ENCODE measurements around the gene ZNF432.
"Not testable (repeated sequence)": the region's sequence is repeated elsewhere in the genome, so short reads cannot be mapped to it uniquely, and the experiment has no call there.

Gene ZNF432

GRCh38 chr19:52039169-52039568 lies 9.5 kb downstream of the ZNF432 start:
- Histone ChIP-seq H3K36me3 (ENCODE audit: insufficient read depth, low read length) (peaks cover 77% of the 10 kb centered on the region), H3K9me3 (ENCODE audit: low read length) (peaks cover 43% of the 10 kb centered on the region), H3K27me3 (ENCODE audit: control insufficient read depth in 1 of 2, insufficient read depth in 2 of 2, low read length in 2 of 2) (no peaks in the 10 kb centered on the region), H3K27ac (ENCODE audit: low read depth, low read length) (no peak overlapping the region), H3K4me3 (ENCODE audit: low read depth in 1 of 2, low read length in 2 of 2) (no peak overlapping the region), H3K4me1 (ENCODE audit: insufficient read depth, low read length) (no peaks in the 10 kb centered on the region), H3K9ac (ENCODE audit: low read length) (no peak overlapping the region)

DNA sequence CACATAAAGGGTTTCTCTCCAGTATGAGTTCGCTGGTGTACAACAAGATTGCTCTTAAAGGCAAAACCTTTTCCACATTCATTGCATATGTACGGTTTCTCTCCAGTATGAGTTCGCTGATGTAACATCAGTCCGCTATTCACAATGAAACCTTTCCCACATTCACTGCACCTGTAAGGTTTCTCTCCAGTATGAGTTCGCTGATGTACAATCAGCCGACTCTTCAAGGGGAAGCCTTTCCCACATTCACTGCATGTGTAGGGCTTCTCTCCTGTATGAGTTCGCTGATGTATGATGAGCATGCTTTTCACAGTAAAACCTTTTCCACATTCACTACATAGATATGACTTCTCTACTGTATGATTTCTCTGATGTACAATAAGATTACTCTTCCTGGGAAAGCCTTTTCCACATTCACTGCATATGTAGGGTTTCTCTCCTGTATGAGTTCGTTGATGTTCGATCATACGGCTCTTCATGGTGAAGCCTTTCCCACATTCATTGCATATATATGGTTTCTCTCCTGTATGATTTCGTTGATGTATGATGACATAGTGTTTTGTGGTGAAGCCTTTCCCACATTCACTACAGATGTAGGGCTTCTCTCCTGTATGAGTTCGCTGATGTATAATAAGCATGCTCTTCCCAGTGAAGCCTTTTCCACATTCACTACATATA lies 14.4 kb downstream of the ZNF432 start:
- Histone ChIP-seq H3K9me3 (ENCODE audit: low read length) (peaks cover 67% of the 10 kb centered on the region), H3K4me1 (ENCODE audit: insufficient read depth, low read length) (no peaks in the 10 kb centered on the region), H3K4me3 (ENCODE audit: low read depth in 1 of 2, low read length in 2 of 2) (peak overlapping the region; percentile 14 to 42), H3K9ac (ENCODE audit: low read length) (no peak overlapping the region), H3K36me3 (ENCODE audit: insufficient read depth, low read length) (peaks cover 55% of the 10 kb centered on the region), H3K27ac (ENCODE audit: low read depth, low read length) (no peak overlapping the region), H3K27me3 (ENCODE audit: control insufficient read depth in 1 of 2, insufficient read depth in 2 of 2, low read length in 2 of 2) (no peaks in the 10 kb centered on the region)

DNA sequence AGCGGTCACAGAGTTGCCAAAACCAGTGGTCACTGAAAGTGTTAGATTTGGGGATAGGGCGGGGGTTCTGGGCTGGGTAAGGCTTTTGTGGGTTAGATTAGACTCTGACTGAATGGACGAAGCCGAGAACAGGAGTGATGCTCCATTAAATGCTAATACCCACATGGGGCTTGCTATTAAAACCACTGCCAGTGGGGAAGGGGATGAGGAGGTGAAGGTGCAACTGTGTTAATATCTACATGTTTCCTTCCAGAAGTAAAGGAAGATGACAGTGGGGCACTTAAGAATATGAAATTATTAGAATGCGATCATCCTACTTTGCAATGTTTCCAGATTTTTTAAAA lies 19.9 kb downstream of the ZNF432 start:
- Histone ChIP-seq H3K4me3 (ENCODE audit: low read depth in 1 of 2, low read length in 2 of 2) (peak overlapping the region; percentile 83 to 85), H3K9me3 (ENCODE audit: low read length) (peaks cover 29% of the 10 kb centered on the region)

GRCh38 chr19:52028027-52028779 lies 20.4 kb downstream of the ZNF432 start, which contains the start of gene ZNF614:
Gene ZNF614, minus strand, starts transcription at chr19:52028379. Its CDS starts 2,634 bp downstream, at chr19:52025745.
- Histone ChIP-seq H3K9ac (ENCODE audit: low read length) (peak within 1 kb of the TSS; percentile 79), H3K27me3 (ENCODE audit: control insufficient read depth in 1 of 2, insufficient read depth in 2 of 2, low read length in 2 of 2) (no peaks in the 10 kb centered on the region), H3K4me3 (ENCODE audit: low read depth in 1 of 2, low read length in 2 of 2) (peak within 1 kb of the TSS; percentile 83 to 85), H3K9me3 (ENCODE audit: low read length) (peaks cover 27% of the 10 kb centered on the region), H3K27ac (ENCODE audit: low read depth, low read length) (peak within 1 kb of the TSS; percentile 43), H3K36me3 (ENCODE audit: insufficient read depth, low read length) (peaks cover 24% of the 10 kb centered on the region), H3K4me1 (ENCODE audit: insufficient read depth, low read length) (peaks cover 6% of the 10 kb centered on the region)

More for the DNA sequence above, 19.9 kb downstream of the ZNF432 start:
- H3K9ac ChIP-seq (ENCODE audit: low read length), result peak overlapping the region; percentile 79
- no peaks in the 10 kb centered on the region for H3K27me3 ChIP-seq (ENCODE audit: control insufficient read depth in 1 of 2, insufficient read depth in 2 of 2, low read length in 2 of 2)
- H3K36me3 ChIP-seq (ENCODE audit: insufficient read depth, low read length), result peaks cover 21% of the 10 kb centered on the region
- peak overlapping the region; percentile 43 for H3K27ac ChIP-seq (ENCODE audit: low read depth, low read length)
- peaks cover 6% of the 10 kb centered on the region for H3K4me1 ChIP-seq (ENCODE audit: insufficient read depth, low read length)

DNA sequence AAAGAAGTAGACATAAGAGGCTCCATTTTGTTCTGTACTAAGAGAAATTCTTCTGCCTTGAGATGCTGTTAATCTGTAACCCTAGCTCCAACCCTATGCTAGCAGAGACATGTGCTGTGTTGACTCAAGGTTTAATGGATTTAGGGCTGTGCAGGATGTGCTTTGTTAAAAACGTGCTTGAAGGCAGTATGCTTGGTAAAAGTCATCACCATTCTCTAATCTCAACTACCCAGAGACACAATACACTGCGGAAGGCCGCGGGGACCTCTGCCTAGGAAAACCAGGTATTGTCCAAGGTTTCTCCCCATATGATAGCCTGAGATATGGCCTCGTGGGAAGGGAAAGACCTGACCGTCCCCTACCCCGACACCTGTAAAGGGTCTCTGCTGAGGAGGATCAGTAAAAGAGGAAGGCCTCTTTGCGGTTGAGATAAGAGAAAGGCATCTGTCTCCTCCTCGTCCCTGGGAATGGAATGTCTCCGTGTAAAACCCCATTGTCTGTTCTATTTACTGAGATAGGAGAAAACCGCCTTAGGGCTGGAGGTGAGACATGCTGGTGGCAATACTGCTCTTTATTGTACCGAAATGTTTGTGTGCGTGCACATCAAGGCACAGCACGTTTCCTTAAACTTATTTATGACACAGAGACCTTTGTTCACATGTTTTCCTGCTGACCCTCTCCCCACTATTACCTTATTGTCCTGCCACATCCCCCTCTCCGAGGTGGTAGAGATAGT lies 22.2 kb downstream of the ZNF432 start:
- H3K27me3 ChIP-seq (ENCODE audit: control insufficient read depth in 1 of 2, insufficient read depth in 2 of 2, low read length in 2 of 2); H3K9ac ChIP-seq (ENCODE audit: low read length); H3K27ac ChIP-seq (ENCODE audit: low read depth, low read length); H3K4me3 ChIP-seq (ENCODE audit: low read depth in 1 of 2, low read length in 2 of 2); H3K4me1 ChIP-seq (ENCODE audit: insufficient read depth, low read length): not testable (repeated sequence)
- Histone ChIP-seq H3K9me3 (ENCODE audit: low read length) (peaks cover 15% of the 10 kb centered on the region), H3K36me3 (ENCODE audit: insufficient read depth, low read length) (peaks cover 31% of the 10 kb centered on the region)

DNA sequence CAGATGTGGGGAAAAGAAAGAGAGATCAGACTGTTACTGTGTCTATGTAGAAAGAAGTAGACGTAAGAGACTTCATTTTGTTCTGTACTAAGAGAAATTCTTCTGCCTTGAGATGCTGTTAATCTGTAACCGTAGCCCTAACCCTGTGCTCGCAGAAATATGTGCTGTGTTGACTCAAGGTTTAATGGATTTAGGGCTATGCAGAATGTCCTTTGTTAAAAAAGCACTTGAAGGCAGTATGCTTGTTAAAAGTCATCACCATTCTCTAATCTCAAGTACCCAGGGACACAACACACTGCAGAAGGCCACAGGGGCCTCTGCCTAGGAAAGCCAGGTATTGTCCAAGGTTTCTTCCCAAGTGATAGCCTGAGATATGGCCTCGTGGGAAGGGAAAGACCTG lies 24.2 kb downstream of the ZNF432 start:
- H3K27me3 ChIP-seq (ENCODE audit: control insufficient read depth in 1 of 2, insufficient read depth in 2 of 2, low read length in 2 of 2); H3K4me3 ChIP-seq (ENCODE audit: low read depth in 1 of 2, low read length in 2 of 2); H3K27ac ChIP-seq (ENCODE audit: low read depth, low read length); H3K9ac ChIP-seq (ENCODE audit: low read length); H3K4me1 ChIP-seq (ENCODE audit: insufficient read depth, low read length): not testable (repeated sequence)
- peaks cover 48% of the 10 kb centered on the region for H3K36me3 ChIP-seq (ENCODE audit: insufficient read depth, low read length)
- H3K9me3 ChIP-seq (ENCODE audit: low read length), result peaks cover 27% of the 10 kb centered on the region

DNA sequence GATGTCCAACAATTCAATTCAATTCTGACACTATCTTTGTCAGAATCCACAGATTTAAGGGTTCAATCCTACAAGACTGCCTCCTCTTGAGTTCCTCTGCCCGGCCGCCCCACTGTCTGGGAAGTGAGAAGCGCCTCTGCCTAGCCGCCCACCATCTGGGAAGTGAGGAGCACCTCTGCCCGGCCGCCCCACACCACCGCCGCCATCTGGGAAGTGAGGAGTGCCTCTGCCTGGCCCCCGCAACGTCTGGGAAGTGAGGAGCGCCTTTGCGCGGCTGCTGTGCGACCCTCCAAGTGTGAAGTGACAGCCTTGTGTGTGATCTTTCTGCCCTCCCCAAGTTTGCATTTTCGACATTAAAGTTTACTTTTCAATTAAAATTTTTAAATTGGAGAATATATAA lies 26.4 kb downstream of the ZNF432 start:
- Histone ChIP-seq H3K4me3 (ENCODE audit: low read depth in 1 of 2, low read length in 2 of 2) (no peak overlapping the region), H3K27ac (ENCODE audit: low read depth, low read length) (no peak overlapping the region), H3K4me1 (ENCODE audit: insufficient read depth, low read length) (peaks cover 4% of the 10 kb centered on the region), H3K27me3 (ENCODE audit: control insufficient read depth in 1 of 2, insufficient read depth in 2 of 2, low read length in 2 of 2) (no peaks in the 10 kb centered on the region), H3K36me3 (ENCODE audit: insufficient read depth, low read length) (peaks cover 58% of the 10 kb centered on the region), H3K9me3 (ENCODE audit: low read length) (peaks cover 34% of the 10 kb centered on the region), H3K9ac (ENCODE audit: low read length) (no peak overlapping the region)

GRCh38 chr19:52020506-52020905 lies 28.1 kb downstream of the ZNF432 start:
- Histone ChIP-seq H3K27me3 (ENCODE audit: control insufficient read depth in 1 of 2, insufficient read depth in 2 of 2, low read length in 2 of 2) (no peaks in the 10 kb centered on the region), H3K9ac (ENCODE audit: low read length) (no peak overlapping the region), H3K4me1 (ENCODE audit: insufficient read depth, low read length) (no peaks in the 10 kb centered on the region), H3K4me3 (ENCODE audit: low read depth in 1 of 2, low read length in 2 of 2) (no peak overlapping the region), H3K36me3 (ENCODE audit: insufficient read depth, low read length) (peaks cover 71% of the 10 kb centered on the region), H3K27ac (ENCODE audit: low read depth, low read length) (no peak overlapping the region), H3K9me3 (ENCODE audit: low read length) (peaks cover 45% of the 10 kb centered on the region)

GRCh38 chr19:52010674-52011073 lies 38.0 kb downstream of the ZNF432 start:
- Histone ChIP-seq H3K4me3 (ENCODE audit: low read depth in 1 of 2, low read length in 2 of 2) (no peak overlapping the region), H3K27me3 (ENCODE audit: control insufficient read depth in 1 of 2, insufficient read depth in 2 of 2, low read length in 2 of 2) (no peaks in the 10 kb centered on the region), H3K36me3 (ENCODE audit: insufficient read depth, low read length) (peaks cover 8% of the 10 kb centered on the region), H3K4me1 (ENCODE audit: insufficient read depth, low read length) (peaks cover 4% of the 10 kb centered on the region), H3K9ac (ENCODE audit: low read length) (no peak overlapping the region), H3K27ac (ENCODE audit: low read depth, low read length) (no peak overlapping the region), H3K9me3 (ENCODE audit: low read length) (no peaks in the 10 kb centered on the region)

GRCh38 chr19:52007806-52008557 lies 40.7 kb downstream of the ZNF432 start, which contains the start of gene ZNF615:
Gene ZNF615, minus strand, starts transcription at chr19:52008211. Its CDS starts 4,500 bp downstream, at chr19:52003711.
- H3K36me3 ChIP-seq (ENCODE audit: insufficient read depth, low read length), result peaks cover 7% of the 10 kb centered on the region
- H3K9me3 ChIP-seq (ENCODE audit: low read length), result no peaks in the 10 kb centered on the region

GRCh38 chr19:52007451-52007805 lies 41.2 kb downstream of the ZNF432 start:
- Histone ChIP-seq H3K27me3 (ENCODE audit: control insufficient read depth in 1 of 2, insufficient read depth in 2 of 2, low read length in 2 of 2) (no peaks in the 10 kb centered on the region), H3K4me1 (ENCODE audit: insufficient read depth, low read length) (peaks cover 4% of the 10 kb centered on the region), H3K4me3 (ENCODE audit: low read depth in 1 of 2, low read length in 2 of 2) (peak overlapping the region; percentile 48 to 69), H3K9ac (ENCODE audit: low read length) (peak overlapping the region; percentile 46), H3K9me3 (ENCODE audit: low read length) (no peaks in the 10 kb centered on the region), H3K36me3 (ENCODE audit: insufficient read depth, low read length) (peaks cover 4% of the 10 kb centered on the region), H3K27ac (ENCODE audit: low read depth, low read length) (peak overlapping the region; percentile 29)

More at GRCh38 chr19:52007806-52008557, 40.7 kb downstream of the ZNF432 start, which contains the start of gene ZNF615:
- Histone ChIP-seq H3K4me3 (ENCODE audit: low read depth in 1 of 2, low read length in 2 of 2) (peak within 1 kb of the TSS; percentile 48 to 69), H3K27ac (ENCODE audit: low read depth, low read length) (peak within 1 kb of the TSS; percentile 29), H3K27me3 (ENCODE audit: control insufficient read depth in 1 of 2, insufficient read depth in 2 of 2, low read length in 2 of 2) (no peaks in the 10 kb centered on the region), H3K9ac (ENCODE audit: low read length) (peak within 1 kb of the TSS; percentile 46), H3K4me1 (ENCODE audit: insufficient read depth, low read length) (peaks cover 4% of the 10 kb centered on the region)
